Lung (tissue), 12 donors: ENCODE measurements around the gene TMEM253. TPM values are rescaled to one million over a fixed set of nuclear protein-coding genes. Genes with fewer than 3 reads are reported as not detected.

ENCODE experiments used
- ATAC-seq: fragments of 200-7000 bp; cut with Tn5 transposase; one replicate; pipeline ENCODE4 v1.9.1; 2020; ENCODE audit warnings: moderate number of reproducible peaks; ENCODE audit not compliant: insufficient read depth, low FRiP score
- DNase-seq, 3 donors: peaks; one replicate each; pipeline ENCODE4 v3.0.0-alpha.2; 2013 to 2017
- H3K27ac ChIP-seq, 2 donors: one replicate each; pipeline ENCODE4 v1.5.1; 2013; ENCODE audit warnings: mild to moderate bottlenecking in 2 of 2, moderate library complexity in 2 of 2, control low read depth in 1 of 2, inconsistent platforms in 1 of 2, low read depth in 1 of 2, low read length in 1 of 2
- H3K27me3 ChIP-seq, 3 donors: one replicate each; pipeline ENCODE4 v1.5.1; 2013; ENCODE audit warnings: low read length in 2 of 3; ENCODE audit not compliant: control insufficient read depth in 3 of 3, insufficient read depth in 3 of 3
- H3K36me3 ChIP-seq, 4 donors: one replicate each; pipeline ENCODE4 v1.5.1; 2013; ENCODE audit warnings: low read length in 4 of 4, mild to moderate bottlenecking in 1 of 4, moderate library complexity in 1 of 4; ENCODE audit not compliant: control insufficient read depth in 4 of 4, insufficient read depth in 4 of 4
- H3K4me1 ChIP-seq, 5 donors: one replicate each; pipeline ENCODE4 v1.5.1; 2013; ENCODE audit warnings: low read length in 5 of 5, mild to moderate bottlenecking in 2 of 5, moderate library complexity in 1 of 5; ENCODE audit not compliant: control insufficient read depth in 5 of 5, insufficient read depth in 5 of 5
- H3K4me3 ChIP-seq: one replicate; pipeline ENCODE4 v1.5.1; 2013; ENCODE audit warnings: mild to moderate bottlenecking, control low read depth, moderate library complexity
- H3K9ac ChIP-seq, 2 donors: one replicate each; pipeline ENCODE4 v1.5.1; 2013; ENCODE audit warnings: low read length in 2 of 2, control low read depth in 1 of 2; ENCODE audit not compliant: insufficient read depth in 1 of 2
- H3K9me3 ChIP-seq, 4 donors: one replicate each; pipeline ENCODE4 v1.5.1; 2013; ENCODE audit warnings: low read length in 3 of 4, mild to moderate bottlenecking in 1 of 4, moderate library complexity in 1 of 4; ENCODE audit not compliant: control insufficient read depth in 4 of 4, insufficient read depth in 3 of 4
- CTCF ChIP-seq: IDR thresholded peaks from 2 replicates; pipeline ENCODE4 v1.5.1; 2012; ENCODE audit warnings: mild to moderate bottlenecking; ENCODE audit errors: control extremely low read depth, extremely low read depth
- WGBS, 2 donors: extraction: QIAGEN DNeasy Blood & Tissue Kit; methylation state at CpG; one replicate each; pipeline ENCODE4 v1.1.7; 2013; 5-methylcytosine and 5-hydroxymethylcytosine counted together
- polyA plus RNA-seq, 2 donors: library from polyadenylated mRNA; stranded (reverse); fragments of 200-250 nt; gene quantifications; one replicate each; pipeline ENCODE4 v1.2.1, GENCODE V29; 2013
- total RNA-seq, 2 donors: library from RNA; depleted of rRNA in 1 of 2; stranded (reverse); fragments of >200 nt in 1 of 2; gene quantifications; one replicate each; pipeline ENCODE4 v1.2.1, GENCODE V29; 2014 to 2021
- donor health status: control.
- donor health status: control.
- donor health status: Bipolar disorder and iron deficiency.
- donor health status: healthy.
- donor health status: DM: yes; HTN: yes; CAD: no.

TMEM253 gene
- total and polyA plus RNA-seq, 4 donors, result 0.20 to 0.52 (median 0.34) TPM

DNA sequence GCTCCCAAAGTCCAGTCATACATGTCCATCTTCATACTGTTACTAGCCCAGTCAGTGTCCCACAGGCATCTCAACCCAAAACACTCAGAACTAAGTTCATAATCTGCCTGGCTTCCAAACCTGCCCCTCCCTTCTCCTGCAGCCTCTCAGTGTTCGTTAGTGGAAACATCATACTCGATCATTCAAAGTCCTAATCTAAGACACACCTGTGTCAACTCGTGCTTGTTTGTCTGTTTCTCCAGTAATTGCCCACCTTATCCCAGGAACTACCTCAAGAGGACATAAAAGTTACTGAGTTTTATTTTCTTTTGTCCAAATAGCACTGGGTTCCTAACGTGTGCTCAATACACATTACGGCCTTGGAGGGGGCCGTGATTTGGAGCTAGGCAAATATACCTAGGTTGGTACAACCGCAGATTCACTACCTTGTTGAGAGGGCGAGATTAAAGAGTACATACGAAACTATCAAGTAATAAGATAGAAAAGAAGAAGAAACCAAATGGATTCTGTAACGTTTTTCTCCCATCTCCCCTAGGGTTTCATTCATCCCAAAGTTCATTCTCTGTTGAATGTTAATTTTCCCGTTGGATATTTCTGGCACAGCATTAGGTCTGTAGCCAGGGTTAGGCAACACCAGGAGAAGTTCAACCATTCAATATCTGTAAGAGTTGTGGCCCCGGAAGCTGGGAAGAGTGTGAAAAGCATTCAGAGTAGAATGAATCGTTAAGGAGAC lies 40.1 kb upstream of the TMEM253 start:
- no peak for ATAC-seq
- WGBS, 2 donors, result 80 to 87% methylated on average over 13 of the region's 13 CpGs

GRCh38 chr14:21061347-21061668 lies 39.6 kb upstream of the TMEM253 start:
- WGBS, 2 donors, result 92 to 94% methylated on average over 3 of the region's 3 CpGs
- Histone ChIP-seq H3K27me3 (no peaks in the 10 kb centered on the region), H3K4me3 (no peak overlapping the region), H3K9me3 (no peaks in the 10 kb centered on the region), H3K27ac (no peak overlapping the region), H3K4me1 (peaks cover 0 to 5% (median 0%) of the 10 kb centered on the region in 5 donors), H3K36me3 (no peaks in the 10 kb centered on the region), H3K9ac (no peak overlapping the region)
- DNase-seq (no peak), ATAC-seq (no peak)
- no peak for TF ChIP-seq CTCF

More for the DNA sequence above, 40.1 kb upstream of the TMEM253 start:
- H3K4me1 ChIP-seq, result peaks cover 0 to 5% (median 0%) of the 10 kb centered on the region in 5 donors
- no peak for DNase-seq
- no peak for TF ChIP-seq CTCF
- H3K4me3 ChIP-seq, result no peak overlapping the region
- no peaks in the 10 kb centered on the region for H3K9me3 ChIP-seq
- H3K9ac ChIP-seq, result no peak overlapping the region
- H3K36me3 ChIP-seq, result no peaks in the 10 kb centered on the region
- no peaks in the 10 kb centered on the region for H3K27me3 ChIP-seq
- no peak overlapping the region for H3K27ac ChIP-seq

- Histone ChIP-seq H3K4me3 (no peak overlapping the region), H3K27me3 (no peaks in the 10 kb centered on the region), H3K9me3 (no peaks in the 10 kb centered on the region), H3K27ac (no peak overlapping the region), H3K4me1 (peaks cover 0 to 3% (median 0%) of the 10 kb centered on the region in 5 donors), H3K9ac (peak overlapping the region in 1 of 2 donors; percentile 7), H3K36me3 (no peaks in the 10 kb centered on the region)
- WGBS, 2 donors, result 66 to 81% methylated on average over 3 of the region's 3 CpGs
- ATAC-seq, result no peak
- no peak for TF ChIP-seq CTCF
- peak; percentile 33 to 60 (median 49) for DNase-seq
Observed at GRCh38 chr14:21063479-21063878, 37.4 kb upstream of the TMEM253 start.
